HG03354 (cell line): Measurements from ENCODE around the gene PRRC2B.
"Not testable (repeated sequence)": the region's sequence is repeated elsewhere in the genome, so short reads cannot be mapped to it uniquely, and the experiment has no call there.

ENCODE experiments used
- ATAC-seq: cut with Tn5 transposase; IDR thresholded peaks from one replicate; pipeline ENCODE4 v1.9.1; 2021; ENCODE audit warnings: mild to moderate bottlenecking; ENCODE audit not compliant: unreplicated experiment, poor library complexity, severe bottlenecking

Gene PRRC2B

DNA sequence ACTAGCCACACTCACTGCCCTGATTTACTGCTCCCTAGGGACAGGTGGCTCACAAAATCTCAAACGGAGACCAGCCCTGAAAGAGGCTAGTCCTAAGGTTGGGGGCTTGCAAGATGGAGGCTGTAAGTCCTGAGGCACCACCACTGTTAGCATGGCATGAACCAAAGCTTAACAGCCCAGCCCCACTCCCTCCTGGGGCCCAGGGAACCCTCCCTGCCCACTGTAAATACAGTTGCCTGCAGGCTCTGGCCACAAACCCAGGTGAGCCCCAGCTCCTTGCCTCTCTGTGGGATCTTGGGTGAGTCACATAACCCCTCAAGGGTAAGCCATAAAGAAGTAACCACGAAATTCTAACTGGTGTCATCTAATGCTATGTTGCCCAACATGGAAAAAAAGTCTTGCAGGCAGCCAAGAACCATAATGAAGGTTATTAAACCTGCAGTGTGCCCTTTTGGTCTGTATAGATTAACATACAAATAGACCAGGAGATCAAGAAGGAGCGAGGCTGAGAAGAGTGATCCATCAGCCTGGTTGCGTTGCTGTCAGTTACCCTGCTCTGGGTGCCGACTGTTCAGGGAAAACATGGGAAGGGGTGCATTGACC is 107.2 kb downstream of the PRRC2B start:
- no peak for ATAC-seq

DNA sequence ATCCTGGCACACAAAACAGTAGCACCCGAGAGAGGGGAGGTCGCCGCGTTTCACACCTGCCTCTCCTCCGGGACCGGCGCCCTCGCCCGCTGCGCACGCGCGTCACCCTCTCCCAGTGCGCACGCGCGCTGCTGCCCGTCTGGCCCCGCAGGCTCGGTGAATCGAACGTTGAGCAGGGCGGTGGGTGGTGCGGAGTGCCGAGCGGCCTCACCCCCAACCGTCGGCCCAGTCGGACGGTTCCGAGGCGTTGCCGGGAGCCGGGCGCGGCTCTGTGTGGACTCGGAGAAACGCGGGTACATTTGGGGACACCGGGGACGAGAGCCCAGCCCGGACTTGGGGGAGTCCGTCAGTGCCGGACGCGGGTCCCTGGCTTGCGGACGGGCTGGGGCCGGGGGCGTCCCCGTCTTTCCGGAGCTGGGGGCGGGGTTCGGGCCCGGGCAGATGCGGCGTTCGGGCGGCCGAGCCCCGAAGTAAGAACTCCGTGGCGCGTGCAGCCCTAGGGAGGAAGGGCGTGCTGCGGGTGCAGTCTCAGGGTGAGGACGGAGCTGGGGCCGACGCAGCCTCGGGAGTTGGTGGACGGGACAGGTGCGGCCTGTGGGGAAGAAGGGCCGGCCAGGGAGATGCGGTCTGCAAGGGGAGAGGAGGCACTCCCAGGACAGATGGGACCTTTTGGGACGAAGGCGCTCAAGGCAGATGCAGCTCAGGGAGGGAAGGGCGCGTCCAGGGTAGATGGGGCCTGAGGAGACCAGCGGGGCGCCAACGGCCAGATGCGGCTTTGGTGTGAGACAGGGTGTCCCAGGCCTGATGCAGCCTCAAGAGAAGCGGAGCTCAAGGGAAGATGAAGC is 109.1 kb downstream of the PRRC2B start, which contains the start of gene POMT1:
POMT1 (plus strand) TSS at position 138 of the 845 bp plus-strand sequence. CDS start 1,301 bp downstream, outside the sequence.
- ATAC-seq = peak; percentile 88

DNA sequence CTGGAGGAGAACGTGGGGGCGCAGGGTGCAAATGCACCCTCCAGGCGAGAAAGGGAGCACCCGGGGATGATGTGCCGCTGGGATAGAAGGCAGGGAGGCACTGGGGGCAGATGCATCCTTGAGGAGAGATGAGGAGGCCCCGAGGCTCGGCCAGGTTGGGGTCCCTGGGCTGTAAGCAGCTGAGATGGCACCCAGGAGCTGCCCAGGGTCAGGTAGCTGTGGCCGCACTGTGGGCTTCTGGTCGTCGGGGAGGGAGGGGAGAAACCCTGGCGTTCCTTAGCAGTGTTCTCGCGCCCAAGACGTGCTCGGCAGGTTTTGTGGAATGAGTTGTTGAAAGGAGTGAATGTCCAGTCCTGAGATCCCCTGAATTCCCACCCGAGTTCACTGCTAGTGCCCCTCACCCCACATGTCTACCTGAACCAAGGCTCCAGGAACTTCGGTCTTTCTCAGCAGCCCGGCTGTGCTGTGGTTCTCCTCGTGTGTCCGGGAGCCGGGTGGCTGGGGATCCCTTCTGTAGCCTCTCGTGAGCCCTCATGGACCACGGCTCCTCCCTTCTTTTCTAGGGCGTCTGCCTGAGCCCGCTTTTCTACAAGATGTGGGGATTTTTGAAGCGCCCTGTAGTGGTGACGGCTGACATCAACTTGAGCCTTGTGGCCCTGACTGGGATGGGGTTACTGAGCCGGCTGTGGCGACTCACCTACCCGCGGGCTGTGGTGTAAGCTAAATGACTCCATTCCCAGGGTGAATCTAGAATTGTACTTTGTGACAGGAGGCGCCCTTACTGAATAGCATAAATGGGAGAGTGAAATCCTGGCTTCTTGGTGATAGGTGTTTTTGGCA is 110.0 kb downstream of the PRRC2B start:
- no peak for ATAC-seq

DNA sequence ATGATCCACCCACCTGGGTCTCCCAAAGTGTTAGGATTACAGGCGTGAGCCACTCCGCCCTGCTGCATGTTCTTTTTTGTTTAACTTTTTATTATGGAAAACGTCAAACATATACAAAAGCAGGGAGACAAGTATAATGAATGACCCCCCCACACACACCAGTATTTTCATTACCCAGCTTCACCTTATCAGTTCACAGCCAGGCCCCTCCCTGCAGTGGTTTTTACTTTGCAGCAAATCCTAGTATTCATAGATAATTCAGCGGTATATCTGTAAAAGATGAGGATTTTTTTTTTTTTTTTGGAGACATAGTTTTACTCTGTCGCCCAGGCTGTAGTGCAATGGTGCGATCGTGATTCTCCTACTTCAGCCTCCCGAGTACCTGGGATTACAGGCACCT is 111.1 kb downstream of the PRRC2B start:
- no peak for ATAC-seq

DNA sequence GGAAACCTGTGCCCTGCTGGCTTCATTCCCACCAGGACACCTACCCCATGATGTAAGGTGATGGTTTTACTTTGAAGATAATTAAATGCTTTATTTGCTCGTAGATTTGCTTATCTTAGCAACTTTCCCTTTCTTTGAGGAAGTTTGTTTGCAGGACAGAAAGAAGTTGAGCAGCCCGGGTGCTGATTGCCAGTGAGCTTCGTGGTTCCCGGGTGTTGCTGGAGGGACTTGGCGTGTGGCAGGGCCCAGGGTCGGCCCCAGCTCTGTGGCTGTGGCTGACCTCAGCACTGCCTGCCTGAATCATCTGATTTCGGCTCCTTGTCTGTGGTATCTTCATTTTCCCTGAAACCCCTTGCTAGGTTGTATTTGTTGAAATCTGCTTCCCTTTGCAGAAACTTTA is 117.5 kb downstream of the PRRC2B start:
- no peak for ATAC-seq

DNA sequence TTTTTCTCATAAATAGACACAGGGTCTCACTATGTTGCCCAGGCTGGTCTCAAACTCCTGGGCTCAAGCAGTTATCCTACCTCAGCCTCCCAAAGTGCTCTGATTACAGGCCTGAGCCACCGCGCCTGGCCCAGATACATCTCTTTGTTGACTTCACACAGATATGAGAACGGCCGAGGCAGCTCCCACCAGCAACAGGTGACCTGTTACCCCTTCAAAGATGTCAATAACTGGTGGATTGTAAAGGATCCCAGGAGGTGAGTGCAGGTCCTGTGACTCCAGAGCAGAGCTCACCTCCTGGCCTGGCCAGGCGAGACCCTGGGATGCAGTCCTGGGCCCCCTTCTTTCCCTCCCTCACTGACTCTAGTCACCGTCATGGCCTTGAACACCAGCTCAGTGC is 118.0 kb downstream of the PRRC2B start:
- ATAC-seq = no peak

DNA sequence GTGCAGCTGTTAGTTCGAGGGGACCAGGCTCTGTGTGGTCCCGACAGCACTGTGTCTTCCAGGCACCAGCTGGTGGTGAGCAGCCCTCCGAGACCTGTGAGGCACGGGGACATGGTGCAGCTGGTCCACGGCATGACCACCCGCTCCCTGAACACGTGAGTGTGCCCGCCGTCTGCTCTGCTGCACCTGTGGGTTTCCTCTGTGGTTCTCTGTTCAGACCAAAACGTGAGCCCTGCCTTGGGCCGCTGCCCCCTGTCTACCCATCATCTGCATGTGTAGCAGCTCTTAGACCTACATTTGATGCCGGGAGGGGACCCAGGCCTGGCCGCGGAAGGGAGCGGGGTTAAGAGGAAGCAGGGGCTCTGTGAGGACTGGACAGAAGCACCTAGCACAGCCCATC is 119.3 kb downstream of the PRRC2B start:
- no peak for ATAC-seq

DNA sequence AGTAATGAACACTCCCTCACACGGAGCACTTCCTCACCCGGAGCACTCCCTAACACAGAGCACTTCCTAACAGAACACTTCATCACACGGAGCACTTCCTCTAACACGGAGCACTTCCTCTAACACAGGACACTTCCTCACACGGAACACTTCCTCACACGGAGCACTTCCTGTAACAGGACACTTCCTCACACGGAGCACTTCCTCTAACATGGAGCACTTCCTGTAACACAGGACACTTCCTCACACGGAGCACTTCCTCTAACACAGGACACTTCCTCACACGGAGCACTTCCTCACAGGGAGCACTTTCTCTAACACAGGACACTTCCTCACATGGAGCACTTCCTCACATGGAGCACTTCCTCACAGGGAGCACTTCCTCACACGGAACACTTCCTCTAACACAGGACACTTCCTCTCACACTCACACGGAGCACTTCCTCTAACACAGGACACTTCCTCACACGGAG is 121.7 kb downstream of the PRRC2B start:
- ATAC-seq = not testable (repeated sequence)

DNA sequence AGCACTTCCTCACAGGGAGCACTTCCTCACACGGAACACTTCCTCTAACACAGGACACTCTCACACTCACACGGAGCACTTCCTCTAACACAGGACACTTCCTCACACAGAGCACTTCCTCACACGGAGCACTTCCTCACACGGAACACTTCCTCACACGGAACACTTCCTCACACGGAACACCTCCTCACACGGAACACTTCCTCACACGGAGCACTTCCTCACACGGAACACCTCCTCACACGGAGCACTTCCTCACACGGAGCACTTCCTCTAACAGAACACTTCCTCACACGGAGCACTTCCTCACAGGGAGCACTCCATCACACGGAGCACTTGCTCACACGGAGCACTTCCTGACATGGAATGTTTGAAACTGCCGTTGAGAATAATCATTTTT is 122.2 kb downstream of the PRRC2B start:
- no peak for ATAC-seq

DNA sequence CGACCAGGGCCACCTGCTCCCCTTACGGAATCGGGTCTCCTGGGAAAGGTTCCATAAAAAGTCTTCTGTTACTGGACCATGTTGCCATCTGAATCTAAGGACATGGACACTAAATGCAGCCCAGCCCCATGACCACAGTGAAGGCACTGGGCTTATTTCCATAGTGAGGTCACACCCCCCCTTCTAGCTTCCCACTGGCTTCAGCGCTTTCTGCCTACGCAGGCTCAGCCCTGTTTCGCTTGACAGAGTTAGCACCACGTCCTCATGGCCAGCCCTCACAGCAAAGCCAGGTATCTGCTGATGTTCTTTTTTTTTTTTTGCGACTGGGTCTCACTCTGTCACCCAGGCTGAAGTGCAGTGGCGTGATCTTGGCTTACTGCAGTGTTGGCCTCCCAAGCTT is 123.0 kb downstream of the PRRC2B start:
- no peak for ATAC-seq

DNA sequence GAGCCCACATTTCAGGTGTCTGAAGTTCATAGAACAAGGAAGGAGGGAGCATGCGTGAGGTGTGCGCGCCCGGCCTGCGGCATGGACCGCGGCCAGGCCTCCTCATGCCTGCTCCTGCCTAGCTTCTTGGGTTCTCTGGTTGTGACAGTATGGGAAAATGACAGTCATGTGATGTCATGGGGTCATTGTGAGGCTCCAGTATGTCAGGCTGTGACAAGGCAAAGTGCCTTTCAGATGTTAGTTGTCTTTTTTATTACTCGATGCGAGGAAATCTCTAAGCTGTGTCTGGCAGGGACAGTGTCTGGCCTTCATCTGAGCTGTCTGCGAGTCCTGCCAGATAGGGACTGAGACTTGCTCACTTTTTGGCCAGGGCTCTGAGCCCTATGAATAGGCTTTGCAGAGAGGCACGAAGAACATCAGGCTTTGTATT is 123.9 kb downstream of the PRRC2B start:
- ATAC-seq = no peak

DNA sequence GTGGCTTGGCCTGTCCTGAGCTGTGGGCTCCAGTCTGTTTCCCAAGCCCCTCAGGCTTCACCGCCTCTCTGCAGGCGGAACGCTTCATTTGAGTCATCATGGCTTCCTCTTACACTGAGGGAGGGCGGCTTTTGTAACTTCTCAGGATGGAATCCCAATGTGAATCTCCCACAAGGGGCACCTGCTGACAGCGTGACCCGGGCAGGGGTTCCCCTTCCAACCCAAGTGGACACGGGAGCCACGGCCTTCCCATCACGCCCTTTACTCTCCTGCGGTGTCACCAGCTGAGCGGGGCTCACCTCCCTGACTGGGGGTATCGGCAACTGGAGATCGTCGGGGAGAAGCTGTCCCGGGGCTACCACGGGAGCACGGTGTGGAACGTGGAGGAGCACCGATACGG is 124.7 kb downstream of the PRRC2B start:
- no peak for ATAC-seq

DNA sequence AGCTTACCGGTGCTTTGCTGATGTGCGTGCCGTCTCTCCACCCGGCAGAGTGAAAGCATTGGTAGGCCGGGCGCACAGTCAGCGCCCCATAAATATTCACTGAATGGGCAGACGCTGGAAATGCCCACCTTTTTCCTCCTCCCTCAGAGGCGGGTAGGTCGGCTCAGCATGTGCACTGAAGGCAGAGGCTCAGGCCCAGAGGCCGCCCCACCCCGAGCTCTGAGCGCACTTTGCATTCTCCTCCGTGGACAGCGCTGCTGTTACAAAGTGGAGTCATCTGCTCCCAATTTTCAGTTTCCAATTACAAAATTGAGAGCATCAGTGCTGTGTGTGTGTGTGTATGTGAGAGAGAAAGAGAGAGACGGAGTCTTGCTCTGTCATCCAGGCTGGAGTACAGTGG is 126.6 kb downstream of the PRRC2B start:
- no peak for ATAC-seq

DNA sequence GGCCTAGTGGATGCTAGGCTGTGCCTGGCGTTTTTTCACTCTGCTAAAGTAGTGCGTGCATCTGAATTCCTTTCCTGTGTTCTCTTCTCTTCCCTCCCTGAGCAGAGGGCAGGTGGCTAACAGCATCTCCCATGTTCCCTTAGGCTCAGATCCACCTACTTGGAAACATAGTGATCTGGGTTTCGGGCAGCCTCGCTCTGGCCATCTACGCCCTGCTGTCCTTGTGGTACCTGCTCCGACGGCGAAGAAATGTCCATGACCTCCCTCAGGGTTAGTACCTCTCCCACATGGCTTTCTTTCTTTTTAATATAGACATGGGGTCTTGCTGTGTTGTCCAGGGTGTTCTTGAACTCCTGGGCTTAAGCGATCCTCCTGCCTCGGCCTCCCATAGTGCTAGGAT is 127.3 kb downstream of the PRRC2B start:
- no peak for ATAC-seq

DNA sequence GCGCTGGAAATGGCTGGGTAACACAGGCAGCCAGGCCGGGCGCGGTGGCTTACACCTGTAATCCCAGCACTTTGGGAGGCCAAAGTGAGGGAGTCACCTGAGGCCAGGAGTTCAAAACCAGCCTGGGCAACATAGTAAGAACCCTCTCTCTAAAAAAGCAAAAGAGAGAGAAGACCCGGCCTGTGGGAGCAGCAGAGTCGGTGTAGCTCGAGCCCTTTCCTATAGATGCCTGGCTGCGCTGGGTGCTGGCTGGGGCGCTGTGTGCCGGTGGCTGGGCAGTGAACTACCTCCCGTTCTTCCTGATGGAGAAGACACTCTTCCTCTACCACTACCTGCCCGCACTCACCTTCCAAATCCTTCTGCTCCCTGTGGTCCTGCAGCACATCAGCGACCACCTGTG is 127.9 kb downstream of the PRRC2B start:
- no peak for ATAC-seq

DNA sequence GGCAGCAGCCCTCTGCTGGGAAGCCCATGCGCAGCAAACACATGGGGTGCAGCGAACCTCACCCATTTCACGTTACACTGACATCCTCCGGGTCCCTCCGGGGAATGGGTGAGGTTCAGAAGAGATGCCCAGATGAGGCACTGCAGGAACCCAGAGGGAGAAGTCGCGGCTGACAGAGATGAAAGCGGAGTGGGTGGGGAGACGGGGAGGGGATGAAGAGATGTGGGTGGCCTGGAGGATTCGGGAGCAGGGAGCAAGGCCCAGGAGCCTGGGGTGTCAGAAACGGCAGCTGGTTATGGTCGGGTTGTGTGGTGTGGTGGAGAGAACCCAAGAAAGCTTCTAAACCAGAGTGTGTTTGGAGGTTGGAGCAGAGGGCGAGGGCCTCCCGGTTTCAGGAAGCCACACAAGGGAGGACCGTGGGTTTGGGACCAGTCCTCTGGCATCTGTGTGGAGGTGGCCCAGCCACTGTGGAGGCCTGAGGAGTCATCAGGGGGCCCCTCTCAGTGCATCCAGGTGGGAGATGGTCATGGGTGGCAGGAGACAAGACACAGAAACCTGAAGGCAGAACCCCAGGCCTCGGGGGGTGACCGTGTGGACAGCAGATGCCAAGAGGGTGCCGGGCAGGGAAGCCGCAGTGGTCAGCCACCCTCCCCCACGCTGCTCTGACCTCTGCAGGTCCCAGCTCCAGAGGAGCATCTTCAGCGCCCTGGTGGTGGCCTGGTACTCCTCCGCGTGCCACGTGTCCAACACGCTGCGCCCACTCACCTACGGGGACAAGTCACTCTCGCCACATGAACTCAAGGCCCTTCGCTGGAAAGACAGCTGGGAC is 128.6 kb downstream of the PRRC2B start:
- no peak for ATAC-seq

DNA sequence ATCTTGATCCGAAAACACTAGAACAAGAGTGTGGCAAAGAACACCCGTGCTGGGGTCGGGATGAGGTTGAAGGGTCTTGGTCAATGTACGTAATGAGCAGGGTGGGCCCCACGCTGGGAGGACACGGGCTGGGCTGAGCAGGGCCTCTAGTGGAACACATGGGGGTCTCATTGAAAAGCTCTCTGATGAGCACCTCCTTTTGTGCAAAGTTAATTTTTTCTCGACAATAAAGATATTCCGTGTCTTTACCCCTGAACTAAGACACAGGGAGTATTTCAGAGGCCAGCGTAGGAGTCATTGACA is 129.2 kb downstream of the PRRC2B start:
- no peak for ATAC-seq

DNA sequence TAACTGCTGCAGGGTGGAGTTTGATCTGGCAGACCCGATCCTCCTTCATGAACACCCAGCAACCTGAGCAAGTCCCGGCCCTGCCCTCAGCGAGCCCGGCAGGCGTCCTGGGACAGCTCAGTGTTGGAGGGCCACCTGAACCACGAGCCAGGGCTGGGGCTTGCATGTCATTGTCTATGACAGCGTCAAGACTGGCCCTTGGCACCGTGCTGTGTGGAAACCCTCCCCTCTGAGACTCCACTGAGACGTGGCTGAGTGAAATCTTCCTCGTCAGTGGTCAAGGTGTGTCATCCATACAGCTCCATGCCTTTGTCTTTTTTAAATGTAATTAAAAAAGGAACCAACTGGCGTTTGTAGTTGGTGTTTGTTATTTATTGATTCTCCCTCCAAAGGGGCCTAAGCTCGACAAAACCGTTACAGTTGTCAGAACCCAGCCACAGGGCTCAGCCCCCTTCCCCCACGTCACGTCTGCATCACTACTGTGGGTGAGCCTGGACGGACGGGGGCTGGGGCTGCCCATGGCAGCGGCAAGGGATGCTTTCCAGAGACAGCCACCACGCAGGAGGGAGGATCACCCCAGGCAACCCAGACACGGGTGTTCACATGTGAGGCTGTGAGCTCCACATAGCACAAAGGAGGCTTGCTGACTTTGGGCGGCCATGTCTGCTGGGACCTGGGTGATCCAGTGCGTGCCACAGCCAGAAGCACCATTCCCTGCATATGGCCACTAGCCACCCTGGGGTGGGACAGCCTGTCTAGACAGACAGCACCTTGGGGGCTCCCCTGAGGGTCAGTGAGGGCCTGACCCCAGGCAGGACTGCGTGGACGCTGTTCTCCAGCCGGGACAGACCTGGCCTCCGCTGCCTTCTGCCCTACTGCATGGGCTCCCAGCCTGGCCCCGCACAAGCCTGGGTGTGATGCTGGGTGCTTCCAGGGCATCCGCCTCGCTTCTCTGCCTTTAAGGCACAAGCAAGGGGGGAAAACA is 129.9 kb downstream of the PRRC2B start:
- ATAC-seq = no peak
